ENCODE results near the gene TAS2R50.
"Not testable (repeated sequence)": the region's sequence is repeated elsewhere in the genome, so short reads cannot be mapped to it uniquely, and the experiment has no call there.

The TAS2R50 gene, protein sequence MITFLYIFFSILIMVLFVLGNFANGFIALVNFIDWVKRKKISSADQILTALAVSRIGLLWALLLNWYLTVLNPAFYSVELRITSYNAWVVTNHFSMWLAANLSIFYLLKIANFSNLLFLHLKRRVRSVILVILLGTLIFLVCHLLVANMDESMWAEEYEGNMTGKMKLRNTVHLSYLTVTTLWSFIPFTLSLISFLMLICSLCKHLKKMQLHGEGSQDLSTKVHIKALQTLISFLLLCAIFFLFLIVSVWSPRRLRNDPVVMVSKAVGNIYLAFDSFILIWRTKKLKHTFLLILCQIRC

DNA sequence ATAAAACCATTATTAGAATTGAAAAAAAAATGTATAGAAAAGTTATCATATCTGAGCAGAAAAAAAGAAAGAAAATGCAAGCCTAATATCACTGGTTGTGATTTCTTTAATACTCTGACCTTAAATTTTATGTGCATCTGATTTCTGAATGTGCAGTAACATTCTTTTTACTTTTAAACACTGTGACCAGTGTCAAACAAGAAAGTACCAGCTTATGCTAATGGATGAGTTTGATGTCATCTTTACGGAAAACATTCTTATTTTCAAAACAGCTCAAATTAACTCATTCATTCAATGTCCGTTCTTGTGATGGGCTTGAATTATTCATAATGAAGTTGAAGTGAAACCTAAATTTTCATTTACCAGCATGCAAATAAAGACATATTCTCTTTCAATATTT is at the start of gene TAS2R50:
TSS of gene TAS2R50 (minus strand) at position 101 of the 400 bp plus-strand sequence. CDS start at position 49, 52 bp downstream.
- no peak for DNase-seq (ENCODE audit: insufficient read length, low spot score)
- FAIRE-seq = no peak
- TF ChIP-seq, protein P1, sequence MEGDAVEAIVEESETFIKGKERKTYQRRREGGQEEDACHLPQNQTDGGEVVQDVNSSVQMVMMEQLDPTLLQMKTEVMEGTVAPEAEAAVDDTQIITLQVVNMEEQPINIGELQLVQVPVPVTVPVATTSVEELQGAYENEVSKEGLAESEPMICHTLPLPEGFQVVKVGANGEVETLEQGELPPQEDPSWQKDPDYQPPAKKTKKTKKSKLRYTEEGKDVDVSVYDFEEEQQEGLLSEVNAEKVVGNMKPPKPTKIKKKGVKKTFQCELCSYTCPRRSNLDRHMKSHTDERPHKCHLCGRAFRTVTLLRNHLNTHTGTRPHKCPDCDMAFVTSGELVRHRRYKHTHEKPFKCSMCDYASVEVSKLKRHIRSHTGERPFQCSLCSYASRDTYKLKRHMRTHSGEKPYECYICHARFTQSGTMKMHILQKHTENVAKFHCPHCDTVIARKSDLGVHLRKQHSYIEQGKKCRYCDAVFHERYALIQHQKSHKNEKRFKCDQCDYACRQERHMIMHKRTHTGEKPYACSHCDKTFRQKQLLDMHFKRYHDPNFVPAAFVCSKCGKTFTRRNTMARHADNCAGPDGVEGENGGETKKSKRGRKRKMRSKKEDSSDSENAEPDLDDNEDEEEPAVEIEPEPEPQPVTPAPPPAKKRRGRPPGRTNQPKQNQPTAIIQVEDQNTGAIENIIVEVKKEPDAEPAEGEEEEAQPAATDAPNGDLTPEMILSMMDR (IDR thresholded peaks at IDR 0.05; ENCODE audit: insufficient read depth, missing control alignments) = no peak

DNA sequence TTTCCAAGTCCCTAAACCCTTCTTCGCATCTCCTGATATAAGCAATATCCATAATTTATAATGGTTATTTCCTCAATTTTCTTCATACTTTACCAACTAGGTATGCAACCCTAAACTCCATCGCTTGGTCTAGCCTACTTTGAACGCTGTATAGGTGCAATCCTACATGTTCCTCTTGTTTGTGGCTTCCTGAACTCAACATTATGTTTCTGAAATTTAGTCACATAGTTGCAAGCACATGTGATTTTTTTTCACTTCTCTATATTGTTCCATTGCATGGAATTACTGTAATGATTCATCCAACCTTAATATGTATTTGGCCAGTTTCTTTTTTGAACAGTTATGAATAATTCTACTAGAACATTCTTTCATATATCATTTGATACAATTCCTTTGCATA is 47.2 kb upstream of the TAS2R50 start:
- FAIRE-seq; DNase-seq (ENCODE audit: insufficient read length, low spot score): not testable (repeated sequence)

DNA sequence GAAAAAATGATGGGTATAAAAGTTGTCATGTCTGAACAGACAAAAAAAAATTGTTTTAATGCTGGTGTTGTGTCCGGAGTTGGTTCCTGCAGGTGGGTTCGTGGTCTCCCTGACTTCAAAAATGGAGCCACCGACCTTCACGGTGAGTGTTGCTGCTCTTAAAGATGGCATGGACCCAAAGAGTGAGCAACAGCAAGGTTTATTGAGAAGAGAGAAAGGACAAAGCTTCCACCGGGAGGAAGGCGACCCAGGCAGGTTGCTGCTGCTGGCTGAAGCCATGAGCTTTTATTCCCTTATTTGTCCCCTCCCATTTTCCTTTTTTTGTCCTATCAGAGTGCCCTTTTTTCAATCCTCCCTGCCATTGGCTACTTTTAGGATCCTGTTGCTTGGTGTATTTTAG is 44.6 kb upstream of the TAS2R50 start, which contains the start of gene TAS2R31:
TSS of gene TAS2R31 (minus strand) at position 101 of the 400 bp plus-strand sequence. CDS start at position 29, 72 bp downstream.
- DNase-seq (ENCODE audit: insufficient read length, low spot score) = no peak
- no peak for FAIRE-seq
- TF ChIP-seq, protein P1 (IDR thresholded peaks at IDR 0.05; ENCODE audit: insufficient read depth, missing control alignments) = no peak

DNA sequence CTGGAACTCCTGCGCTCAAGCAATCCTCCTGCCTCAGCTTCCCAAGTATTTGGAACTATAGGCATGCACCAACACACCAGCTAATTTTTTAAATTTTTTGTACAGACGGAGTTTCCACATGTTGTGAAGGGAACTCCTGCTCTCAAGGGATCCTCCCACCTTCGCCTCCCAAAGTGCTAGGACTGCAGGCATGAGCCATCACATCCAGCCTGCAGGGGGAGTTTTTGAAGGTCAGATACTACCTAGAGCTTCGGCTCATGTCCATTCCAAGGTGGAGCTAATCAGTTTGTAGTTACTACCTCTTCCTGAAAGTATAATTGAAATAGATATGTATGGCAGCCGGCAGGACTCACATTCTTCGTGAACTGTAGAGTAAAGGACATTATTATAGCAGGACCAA is 39.4 kb upstream of the TAS2R50 start:
- TF ChIP-seq, protein P1 (IDR thresholded peaks at IDR 0.05; ENCODE audit: insufficient read depth, missing control alignments) = no peak
- DNase-seq (ENCODE audit: insufficient read length, low spot score) (no peak), FAIRE-seq (no peak)

DNA sequence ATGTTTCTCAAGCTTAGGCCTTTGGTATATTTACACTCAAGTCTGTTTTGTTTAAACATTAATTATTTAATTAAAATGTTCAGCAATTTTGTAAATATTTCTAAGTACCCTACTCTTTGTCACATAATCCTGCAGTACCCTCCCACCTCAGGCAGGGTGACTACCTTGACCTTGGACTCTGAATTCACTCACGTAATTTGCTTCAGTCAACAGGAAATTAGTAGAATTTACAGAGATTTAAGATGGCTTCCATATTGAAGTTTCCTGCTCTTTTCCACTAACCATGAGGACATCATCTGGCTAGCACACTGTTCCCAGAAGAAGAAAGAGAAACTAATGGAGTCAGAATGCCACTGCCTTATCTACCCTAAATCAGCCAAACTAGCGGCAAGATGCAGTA is 36.7 kb upstream of the TAS2R50 start:
- FAIRE-seq = no peak

DNA sequence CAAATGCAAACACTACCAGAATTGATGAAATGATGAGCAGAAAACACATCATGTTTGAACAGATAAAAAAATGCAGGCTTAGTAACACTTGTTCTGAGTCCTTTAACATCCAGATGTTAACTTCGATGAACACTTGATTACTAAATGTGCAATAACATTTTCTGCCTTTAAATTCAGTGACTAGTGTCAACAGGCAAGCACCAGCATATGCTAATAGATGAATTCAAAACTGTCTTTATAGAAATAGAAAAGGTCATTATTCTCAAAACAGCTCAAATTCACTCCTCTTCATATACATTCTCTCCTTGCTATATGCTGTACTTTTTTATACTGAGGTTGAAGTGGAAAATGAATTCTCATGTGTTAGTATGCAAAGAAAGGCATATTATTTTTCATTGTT is 35.8 kb upstream of the TAS2R50 start, which contains the start of gene TAS2R19:
TSS of gene TAS2R19 (minus strand) at position 101 of the 400 bp plus-strand sequence. CDS start at position 52, 49 bp downstream.
- no peak for FAIRE-seq
- TF ChIP-seq, protein P1 (IDR thresholded peaks at IDR 0.05; ENCODE audit: insufficient read depth, missing control alignments) = no peak
- DNase-seq (ENCODE audit: insufficient read length, low spot score) = no peak

More for the DNA sequence above, 36.7 kb upstream of the TAS2R50 start:
- TF ChIP-seq, protein P1 (IDR thresholded peaks at IDR 0.05; ENCODE audit: insufficient read depth, missing control alignments) = no peak
- no peak for DNase-seq (ENCODE audit: insufficient read length, low spot score)

DNA sequence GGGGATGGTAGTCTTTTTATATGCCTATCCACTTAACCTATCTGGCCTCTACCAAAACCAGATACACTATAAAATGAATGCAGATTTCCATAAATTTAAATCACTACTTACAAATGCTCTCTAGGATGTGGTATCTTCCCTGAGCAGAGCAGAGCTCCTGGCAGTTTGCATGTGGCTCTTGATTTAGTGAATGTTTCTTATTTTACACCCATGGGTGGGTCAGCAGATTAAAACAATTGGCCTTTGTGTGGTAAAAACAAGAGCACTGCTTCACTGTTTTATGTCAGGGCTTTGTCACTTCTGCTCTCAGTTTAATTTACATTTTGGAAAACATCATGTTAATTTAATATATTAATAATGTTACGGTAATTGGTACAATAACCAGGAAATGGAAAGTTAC is 30.2 kb upstream of the TAS2R50 start:
- no peak for DNase-seq (ENCODE audit: insufficient read length, low spot score)
- TF ChIP-seq, protein P1 (IDR thresholded peaks at IDR 0.05; ENCODE audit: insufficient read depth, missing control alignments) = no peak
- FAIRE-seq = no peak

Data from D721Med (cell line).